ENCODE results near the gene POLD4.

DNA sequence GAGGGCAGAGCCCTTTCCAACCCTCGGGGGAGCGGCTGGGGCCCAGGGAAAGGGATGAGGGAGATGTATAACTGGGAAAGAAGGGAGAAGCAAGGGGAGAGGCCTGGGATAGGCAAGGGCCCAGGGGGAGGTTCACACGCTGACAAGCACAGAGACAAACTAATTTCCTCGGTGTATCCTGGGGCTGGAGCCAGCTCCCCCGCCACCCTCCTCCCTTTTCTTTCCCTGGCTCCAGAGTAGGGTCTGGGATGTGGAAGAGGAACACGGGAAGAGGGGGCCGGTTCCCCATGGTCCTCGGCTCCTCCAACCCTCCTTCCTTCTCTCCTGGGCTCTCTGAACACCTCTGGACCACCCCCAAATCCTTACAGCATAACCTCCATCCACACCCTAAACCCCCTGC lies 13.2 kb upstream of the POLD4 start:
- no peak for TF ChIP-seq CTCF (IDR thresholded peaks at IDR 0.05)
- no peak for TF ChIP-seq POLR2A (IDR thresholded peaks at IDR 0.05)
